ENCODE data around the gene ITIH3. TPM values are rescaled to one million over a fixed set of nuclear protein-coding genes. Genes with fewer than 3 reads are reported as not detected.

Gene ITIH3
- polyA plus RNA-seq, 1 experiment = 1.7 TPM

- peak; percentile 74 for TF ChIP-seq CTCF (IDR thresholded peaks at IDR 0.05; ENCODE audit: insufficient read depth, low read depth, low read length)
- CTCF ChIA-PET = interaction anchor here (0.6 to 1.9 kb wide), 17 partner anchors 9 to 1045 kb away, joined by 3 to 10 read pairs (median 4); partner anchors contain the start of gene MUSTN1
Measured at GRCh38 chr3:52820736-52821135, 26.1 kb downstream of the ITIH3 start.

GRCh38 chr3:52822363-52822762, 27.8 kb downstream of the ITIH3 start:
- no peak for TF ChIP-seq CTCF (IDR thresholded peaks at IDR 0.05; ENCODE audit: insufficient read depth, low read depth, low read length)
- Histone ChIP-seq H3K4me3 (ENCODE audit: low read depth, low read length) (no peak overlapping the region), H3K36me3 (ENCODE audit: control insufficient read depth, insufficient read depth, low read length) (no peaks in the 10 kb centered on the region), H3K27me3 (ENCODE audit: control insufficient read depth, insufficient read depth, low read length) (no peaks in the 10 kb centered on the region)
- no peak for DNase-seq (ENCODE audit: low read depth)
- CTCF ChIA-PET = interaction anchor here (1.1 to 1.9 kb wide), 4 partner anchors 24 to 80 kb away, joined by 3 to 7 read pairs (median 4); no protein-coding TSS in a partner anchor
- POLR2A ChIA-PET = no interaction called here

More at GRCh38 chr3:52820736-52821135, 26.1 kb downstream of the ITIH3 start:
- H3K4me3 ChIP-seq (ENCODE audit: low read depth, low read length) = no peak overlapping the region
- POLR2A ChIA-PET = no interaction called here
- no peaks in the 10 kb centered on the region for H3K36me3 ChIP-seq (ENCODE audit: control insufficient read depth, insufficient read depth, low read length)
- no peak for DNase-seq (ENCODE audit: low read depth)
- H3K27me3 ChIP-seq (ENCODE audit: control insufficient read depth, insufficient read depth, low read length) = no peaks in the 10 kb centered on the region; the same call in 1 of the 2 replicates

- DNase-seq (ENCODE audit: low read depth) = no peak
- Histone ChIP-seq H3K36me3 (ENCODE audit: control insufficient read depth, insufficient read depth, low read length) (no peaks in the 10 kb centered on the region), H3K4me3 (ENCODE audit: low read depth, low read length) (no peak overlapping the region), H3K27me3 (ENCODE audit: control insufficient read depth, insufficient read depth, low read length) (no peaks in the 10 kb centered on the region)
- no peak for TF ChIP-seq CTCF (IDR thresholded peaks at IDR 0.05; ENCODE audit: insufficient read depth, low read depth, low read length)
- POLR2A ChIA-PET = no interaction called here
- CTCF ChIA-PET = interaction anchor here (0.9 kb wide), 1 partner anchor 11 kb away, joined by 4 read pairs; the partner anchor contains the start of gene MUSTN1
Measured at GRCh38 chr3:52824037-52824436, 29.4 kb downstream of the ITIH3 start.

GRCh38 chr3:52827441-52827840, 32.8 kb downstream of the ITIH3 start:
- H3K36me3 ChIP-seq (ENCODE audit: control insufficient read depth, insufficient read depth, low read length) = no peaks in the 10 kb centered on the region
- CTCF ChIA-PET = interaction anchor here (1.3 kb wide), 1 partner anchor 18 kb away, joined by 5 read pairs; no protein-coding TSS in a partner anchor
- POLR2A ChIA-PET = no interaction called here
- no peak overlapping the region for H3K4me3 ChIP-seq (ENCODE audit: low read depth, low read length)
- no peak for DNase-seq (ENCODE audit: low read depth)
- no peaks in the 10 kb centered on the region for H3K27me3 ChIP-seq (ENCODE audit: control insufficient read depth, insufficient read depth, low read length)
- TF ChIP-seq CTCF (IDR thresholded peaks at IDR 0.05; ENCODE audit: insufficient read depth, low read depth, low read length) = no peak

GRCh38 chr3:52827866-52828376, 33.3 kb downstream of the ITIH3 start:
- no peak for DNase-seq (ENCODE audit: low read depth)
- ChIA-PET CTCF (no interaction called here), POLR2A (no interaction called here)
- no peak for TF ChIP-seq CTCF (IDR thresholded peaks at IDR 0.05; ENCODE audit: insufficient read depth, low read depth, low read length)
- Histone ChIP-seq H3K36me3 (ENCODE audit: control insufficient read depth, insufficient read depth, low read length) (no peaks in the 10 kb centered on the region), H3K4me3 (ENCODE audit: low read depth, low read length) (no peak overlapping the region), H3K27me3 (ENCODE audit: control insufficient read depth, insufficient read depth, low read length) (no peaks in the 10 kb centered on the region)

Measured in BJ (cell line).